CD4-positive, alpha-beta T cell treated with Interleukin-1 beta for 1 hour (primary cell): ENCODE results near the gene SPINT1.

Experiments
- DNase-seq, 2 donors: peaks; one replicate each; pipeline ENCODE4 v3.0.0-alpha.2; 2020 to 2022

SPINT1 gene

DNA sequence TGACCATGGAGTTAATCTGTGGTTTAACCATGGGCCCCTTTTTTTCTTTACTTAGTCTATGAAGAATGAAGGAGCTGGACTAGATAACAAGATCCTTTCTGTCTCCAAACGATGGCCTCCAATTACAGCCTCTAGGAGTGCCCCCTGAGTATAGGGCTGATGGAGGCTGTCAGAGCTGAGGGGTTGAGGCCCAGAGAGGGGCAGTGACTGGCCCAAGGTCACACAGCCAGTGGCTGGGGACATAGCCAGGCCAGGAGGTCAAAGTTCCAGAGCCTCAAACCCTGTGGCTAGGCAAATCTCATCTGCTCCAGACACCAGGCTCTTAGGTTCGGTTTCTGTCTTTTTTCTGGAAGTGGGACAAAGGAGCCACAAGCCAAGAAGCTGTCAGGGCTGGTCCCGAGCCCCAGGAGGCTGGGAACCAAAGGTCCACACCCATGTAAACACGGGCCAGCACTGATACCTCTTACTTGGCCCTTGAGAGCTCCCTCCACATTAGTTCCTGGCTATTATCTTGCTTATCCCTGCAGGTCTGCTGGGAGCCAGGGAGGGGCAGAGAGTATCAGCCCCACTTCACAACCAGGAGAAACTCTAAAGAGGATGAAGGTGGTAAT is 19.9 kb downstream of the SPINT1 start:
- DNase-seq = no peak

DNA sequence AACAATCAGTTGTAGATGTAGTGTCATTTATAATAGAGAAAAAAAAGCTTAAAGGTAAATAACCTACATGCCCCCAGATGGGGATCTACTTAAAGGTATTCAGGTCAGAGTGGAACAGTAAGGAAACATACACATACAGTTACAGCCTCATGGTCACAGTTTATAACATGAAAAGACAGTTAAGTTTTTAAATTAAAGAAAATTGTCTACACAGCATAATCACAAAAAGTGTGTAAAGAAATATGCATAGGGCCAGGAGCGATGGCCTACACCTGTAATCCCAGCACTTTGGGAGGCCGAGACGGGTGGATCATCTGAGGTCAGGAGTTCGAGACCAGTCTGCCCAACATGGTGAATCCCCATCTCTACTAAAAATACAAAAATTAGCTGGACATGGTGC is 23.4 kb downstream of the SPINT1 start:
- no peak for DNase-seq

DNA sequence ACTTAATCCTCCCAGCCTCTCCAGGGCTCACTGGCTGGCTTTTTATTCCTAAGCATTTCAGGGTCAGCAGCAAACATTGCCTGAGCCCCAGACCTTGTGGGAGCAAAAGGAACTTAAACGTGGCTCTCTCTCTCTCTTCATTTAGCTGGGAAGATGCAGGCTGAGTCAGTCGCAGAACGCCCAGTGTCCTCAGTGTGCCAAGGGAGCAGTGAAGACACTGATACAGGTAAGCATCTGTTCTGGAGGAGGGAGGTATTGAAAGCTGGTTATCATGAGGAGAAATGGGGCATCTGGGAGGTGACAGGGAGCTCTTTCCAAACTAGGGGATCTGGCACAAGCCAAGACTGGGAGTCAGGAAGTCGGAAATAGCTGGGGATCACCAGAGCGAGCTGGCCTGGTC is 25.8 kb downstream of the SPINT1 start:
- no peak for DNase-seq

DNA sequence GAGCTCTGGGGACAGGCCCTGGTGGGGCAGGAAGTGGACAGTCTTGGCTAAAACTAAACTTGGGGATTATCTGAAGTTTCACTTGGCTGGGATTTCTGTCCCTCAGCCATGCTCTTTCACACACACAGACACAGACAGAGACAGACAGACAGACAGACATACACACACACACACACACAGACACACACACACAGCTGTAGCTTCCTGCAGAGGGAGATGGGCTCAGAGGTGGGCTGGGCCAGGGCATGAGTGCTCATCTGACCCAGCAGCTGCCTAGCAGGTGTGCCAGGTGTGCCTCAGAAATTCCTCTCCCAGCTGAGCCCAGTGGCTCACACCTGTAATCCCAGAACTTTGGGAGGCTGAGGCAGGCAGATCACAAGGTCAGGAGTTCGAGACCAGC is 26.9 kb downstream of the SPINT1 start:
- DNase-seq = no peak

DNA sequence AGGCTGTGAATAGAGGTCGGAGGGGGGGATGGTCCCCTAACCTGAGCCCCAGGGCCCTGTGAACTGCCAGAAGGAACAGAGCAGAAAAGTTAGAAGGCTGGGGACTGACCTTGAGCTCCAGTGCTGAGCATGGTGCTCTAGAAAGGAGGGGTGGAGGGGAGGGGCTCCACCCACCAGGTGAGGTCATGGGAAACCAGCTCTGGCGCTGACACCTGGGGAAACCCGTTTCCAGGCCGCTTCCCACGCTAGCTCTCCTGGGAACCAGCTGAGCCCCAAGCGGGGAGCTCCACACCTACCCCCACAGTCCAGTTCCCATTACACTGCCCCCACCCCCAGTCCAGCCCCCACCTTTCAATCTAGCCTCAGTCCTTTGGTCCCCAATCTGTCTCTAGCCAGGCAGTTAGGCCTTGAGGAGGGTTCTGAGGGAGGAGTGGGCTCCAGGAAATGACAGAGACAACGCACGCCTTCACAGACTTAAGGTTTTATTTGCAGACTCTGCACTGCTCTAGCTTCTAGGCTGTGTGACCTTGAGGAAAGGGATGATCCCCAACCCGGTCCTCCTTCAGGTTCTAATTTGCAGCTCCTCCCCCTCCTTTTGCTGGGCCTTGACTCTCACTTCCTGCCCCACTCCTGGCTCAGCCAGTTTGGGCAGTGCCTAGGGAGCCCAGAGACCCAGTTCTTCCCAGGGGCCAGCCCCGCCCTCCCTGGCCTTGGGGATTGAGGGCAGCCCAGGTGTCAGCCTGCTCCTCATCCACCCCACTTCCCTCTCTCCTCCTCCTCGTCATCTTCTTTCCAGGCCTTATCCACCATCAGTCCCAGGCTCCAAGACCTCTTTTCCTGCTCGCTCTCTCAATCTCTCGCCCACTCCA is 28.1 kb downstream of the SPINT1 start:
- DNase-seq = no peak

DNA sequence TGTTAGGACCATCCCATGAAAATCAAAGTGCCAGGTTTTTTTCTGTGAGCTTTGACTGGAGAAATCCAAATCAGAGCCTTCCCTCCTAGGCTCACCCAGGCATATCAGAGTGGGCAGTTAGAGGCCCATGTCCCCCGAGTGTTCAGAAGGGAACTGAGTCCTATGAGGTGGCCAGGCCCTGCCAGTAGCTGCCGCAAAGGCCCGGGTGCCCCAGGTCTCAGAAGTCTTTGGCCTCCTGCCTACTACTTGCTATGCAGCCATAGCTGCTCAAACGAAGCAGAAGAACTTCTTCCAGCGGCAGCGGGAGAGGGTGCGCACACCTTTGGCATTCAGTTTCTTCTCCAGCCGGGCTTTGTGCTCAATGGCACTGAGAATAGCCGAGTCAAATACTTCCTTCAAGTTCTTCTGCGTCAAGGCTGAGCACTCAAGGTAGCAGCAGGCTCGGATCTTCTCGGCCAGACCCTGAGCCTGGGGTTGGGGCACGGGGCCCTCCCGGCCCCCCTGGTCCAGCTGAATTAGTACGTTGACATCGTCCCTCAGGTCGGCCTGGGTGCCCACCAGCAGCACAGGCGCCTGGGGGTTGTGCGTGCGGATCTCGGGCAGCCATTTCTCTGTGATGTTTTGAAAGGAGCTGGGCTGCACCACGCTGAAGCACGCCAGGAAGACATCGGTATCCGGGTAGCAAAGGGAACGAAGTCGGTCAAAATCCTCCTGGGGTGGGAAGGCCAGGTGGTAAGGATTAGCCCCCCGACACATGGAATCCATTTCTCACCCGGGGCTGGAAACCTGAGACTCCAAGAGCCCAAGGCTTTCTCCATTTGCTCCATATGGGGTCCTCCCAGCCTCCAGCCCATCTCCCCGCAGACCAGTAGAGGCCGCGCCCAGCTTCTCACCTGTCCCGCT is 29.2 kb downstream of the SPINT1 start:
- no peak for DNase-seq

DNA sequence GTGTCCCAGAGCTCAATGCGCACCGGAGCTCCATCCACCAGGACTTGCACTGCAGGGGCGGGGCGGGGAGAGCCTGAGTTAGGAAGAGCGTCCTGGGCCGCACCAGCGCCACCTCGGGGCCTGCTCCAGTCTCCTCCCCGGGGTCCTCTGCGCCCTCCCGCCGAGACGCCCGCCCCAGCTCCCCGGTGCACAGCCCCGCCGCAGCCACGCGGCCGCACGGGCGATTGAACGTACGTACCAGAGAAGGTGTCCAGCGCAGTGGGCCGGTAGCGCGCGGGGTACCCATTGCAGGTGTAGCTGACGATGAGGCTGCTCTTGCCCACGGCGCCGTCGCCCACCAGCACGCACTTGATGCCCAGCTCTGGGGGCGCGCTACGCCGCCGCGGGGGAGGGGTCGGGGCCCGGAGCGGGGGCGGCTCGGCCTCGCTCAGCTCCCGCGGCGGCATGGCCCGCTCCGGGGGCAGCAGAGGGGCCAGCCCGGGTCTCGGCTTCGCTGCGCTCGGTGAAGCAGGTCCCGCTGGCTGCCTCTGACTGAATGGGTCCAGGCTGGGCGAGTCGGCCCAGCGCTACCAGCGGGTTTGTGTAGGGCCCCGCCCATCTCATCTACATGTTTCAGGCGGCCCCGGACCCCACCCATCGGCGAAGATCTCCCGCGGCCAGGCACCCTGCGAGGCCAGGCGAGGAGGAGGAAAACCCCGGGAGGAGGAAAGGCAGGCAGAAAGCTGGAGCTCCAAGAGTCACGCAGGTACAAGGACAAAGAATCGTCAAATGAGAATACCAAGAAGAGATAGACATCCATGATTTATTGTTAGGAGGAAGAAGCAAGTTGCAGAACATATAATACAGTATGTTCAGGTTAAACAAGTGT is 30.1 kb downstream of the SPINT1 start, which contains the start of gene RHOV:
Gene RHOV, minus strand, starts transcription at position 541 of the 868 bp plus-strand sequence. Its CDS starts 95 bp downstream, at position 446.
- DNase-seq = peak; percentile 45 to 49

DNA sequence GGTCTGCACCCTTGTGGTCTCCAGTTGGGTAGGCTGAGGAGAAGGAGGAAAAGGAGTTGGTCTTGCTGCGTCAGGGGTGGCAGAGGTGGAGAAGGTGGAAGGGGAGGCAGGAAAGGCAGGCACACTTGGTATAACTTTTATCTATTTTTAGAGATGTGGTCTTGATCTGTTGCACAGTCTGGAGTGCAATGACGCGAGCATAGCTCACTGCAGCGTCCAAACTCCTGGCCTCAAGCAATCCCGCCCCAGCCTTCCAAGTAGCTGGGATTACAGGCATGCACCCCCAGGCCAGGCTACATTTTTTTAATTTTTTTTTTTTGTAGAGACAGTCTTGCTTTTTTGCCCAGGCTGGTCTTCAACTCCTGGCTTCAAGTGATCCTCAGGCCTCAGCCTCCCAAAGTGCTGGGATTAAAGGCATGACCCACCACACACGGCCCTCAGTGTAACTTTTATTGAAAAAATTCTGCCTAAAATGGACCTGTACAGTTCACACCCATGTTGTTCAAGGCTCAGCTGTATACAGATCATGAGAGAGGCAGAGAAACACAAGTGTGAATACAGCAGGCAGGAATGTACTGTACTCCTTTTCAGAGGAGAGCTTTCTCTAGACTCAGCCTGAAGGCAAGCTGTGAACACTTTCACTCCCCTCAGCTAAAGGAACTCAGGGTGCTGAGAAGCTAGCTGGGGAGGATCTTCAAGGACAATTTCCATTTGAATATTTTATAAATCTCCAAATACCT is 32.3 kb downstream of the SPINT1 start:
- DNase-seq = no peak

DNA sequence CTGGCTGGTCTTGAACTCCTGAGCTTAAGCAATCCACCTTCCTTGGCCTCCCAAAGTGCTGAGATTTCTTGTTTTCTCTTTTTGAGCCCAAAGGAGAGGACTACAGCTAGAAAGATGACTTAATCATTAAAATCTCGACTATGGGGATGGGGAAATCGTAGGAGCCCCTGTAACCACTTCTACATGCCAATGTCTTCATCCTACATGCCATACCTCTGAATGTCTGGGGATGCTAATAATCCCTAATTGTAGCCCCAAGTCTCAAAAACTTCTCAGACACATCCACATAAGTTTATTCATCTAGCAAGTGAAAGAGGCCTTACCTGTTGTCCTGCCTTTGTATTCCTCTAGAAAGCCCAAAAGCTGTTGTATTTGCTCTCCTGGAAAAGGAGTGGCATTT is 33.8 kb downstream of the SPINT1 start:
- no peak for DNase-seq

DNA sequence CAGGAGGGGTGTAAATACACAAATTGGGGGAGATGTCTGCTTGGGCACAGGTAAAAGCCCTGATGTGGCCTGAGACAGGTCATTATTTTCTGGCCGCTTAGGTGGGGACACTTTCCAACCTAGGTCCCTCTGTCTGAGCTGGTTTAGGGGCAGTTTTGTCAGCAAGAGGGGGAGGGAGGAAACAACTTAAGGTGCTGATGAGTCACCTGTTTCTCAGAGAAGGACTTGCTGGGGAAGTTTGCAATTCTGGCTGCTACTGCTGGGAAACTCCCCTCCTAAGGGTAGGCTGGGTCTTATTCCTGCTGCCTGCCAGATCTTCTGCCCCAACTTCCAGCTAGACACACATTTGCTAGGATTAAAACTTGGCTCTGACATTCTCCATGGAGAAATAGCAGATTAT is 34.9 kb downstream of the SPINT1 start:
- no peak for DNase-seq

DNA sequence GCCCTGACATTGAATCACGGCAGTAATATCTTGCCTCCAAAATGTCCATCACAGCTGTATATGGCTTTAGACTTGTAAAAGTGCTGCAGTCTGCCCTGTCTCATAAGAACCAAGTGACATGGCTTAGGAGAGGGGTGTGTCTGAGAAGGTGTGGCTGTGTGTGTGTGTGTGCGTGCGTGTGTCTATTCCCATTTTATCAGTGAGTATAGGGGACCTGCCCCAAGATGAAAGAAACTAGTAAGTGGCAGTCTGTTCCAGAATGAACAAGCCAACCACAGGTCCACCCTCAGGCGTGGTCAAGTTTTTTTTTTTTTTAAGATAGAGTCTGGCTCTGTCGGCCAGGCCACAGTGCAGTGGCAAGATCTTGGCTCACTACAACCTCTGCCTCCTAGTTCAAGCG is 35.8 kb downstream of the SPINT1 start:
- no peak for DNase-seq

DNA sequence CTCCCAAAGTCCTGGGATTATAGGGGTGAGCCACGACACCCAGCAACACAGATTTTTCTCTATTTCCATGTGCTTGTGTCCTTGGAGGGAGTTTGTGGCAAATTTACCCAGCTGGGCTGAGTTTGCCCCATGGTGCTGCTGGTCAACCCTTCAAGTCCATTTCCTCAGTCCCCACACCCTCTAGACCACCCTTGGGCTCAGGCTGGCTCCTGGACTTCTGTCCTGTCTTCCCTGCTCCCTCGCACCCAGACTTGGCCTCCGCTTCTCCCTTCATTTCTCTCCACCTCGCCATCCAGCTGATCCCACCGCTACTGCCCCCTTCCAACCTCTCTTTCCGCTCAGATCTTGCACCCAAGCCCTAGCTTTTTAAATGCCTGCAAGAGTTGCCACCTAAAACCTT is 37.5 kb downstream of the SPINT1 start:
- no peak for DNase-seq

DNA sequence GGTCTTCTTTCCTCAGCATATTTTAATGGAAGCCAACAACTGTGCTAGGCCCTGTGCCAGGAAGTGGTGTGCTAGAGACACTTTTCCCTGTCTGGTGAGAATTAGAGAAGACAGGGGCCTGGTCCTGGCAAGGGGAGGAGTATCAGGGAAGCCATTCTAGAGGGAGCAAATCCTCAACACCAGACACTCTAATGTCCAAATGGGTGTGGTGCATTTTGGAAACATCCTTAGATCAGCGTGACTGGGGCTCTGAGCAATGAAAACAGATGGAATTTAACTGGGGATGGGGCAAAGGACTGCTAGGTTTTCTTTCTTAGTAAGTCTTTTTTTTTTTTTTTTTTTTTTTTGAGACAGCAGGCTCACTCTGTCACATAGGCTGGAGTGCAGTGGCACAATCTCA is 42.7 kb downstream of the SPINT1 start:
- no peak for DNase-seq

DNA sequence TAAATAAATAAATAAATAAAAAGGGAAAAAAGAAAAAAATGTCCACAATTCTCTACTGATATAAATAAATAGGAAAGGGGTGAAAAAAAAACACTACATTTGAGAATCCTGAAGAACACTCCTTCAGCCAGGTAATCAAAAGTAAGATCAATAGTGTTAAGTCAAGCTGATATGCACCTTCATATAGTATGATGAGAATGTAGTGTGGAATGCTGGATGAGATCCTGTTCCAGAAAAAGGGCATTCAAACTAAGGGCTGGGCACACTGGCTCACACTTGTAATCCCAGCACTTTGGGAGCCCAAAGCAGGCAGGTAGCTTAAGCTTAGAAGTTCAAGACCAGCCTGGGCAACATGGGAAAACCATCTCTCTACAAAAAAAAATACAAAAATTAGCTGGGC is 45.3 kb downstream of the SPINT1 start:
- no peak for DNase-seq

DNA sequence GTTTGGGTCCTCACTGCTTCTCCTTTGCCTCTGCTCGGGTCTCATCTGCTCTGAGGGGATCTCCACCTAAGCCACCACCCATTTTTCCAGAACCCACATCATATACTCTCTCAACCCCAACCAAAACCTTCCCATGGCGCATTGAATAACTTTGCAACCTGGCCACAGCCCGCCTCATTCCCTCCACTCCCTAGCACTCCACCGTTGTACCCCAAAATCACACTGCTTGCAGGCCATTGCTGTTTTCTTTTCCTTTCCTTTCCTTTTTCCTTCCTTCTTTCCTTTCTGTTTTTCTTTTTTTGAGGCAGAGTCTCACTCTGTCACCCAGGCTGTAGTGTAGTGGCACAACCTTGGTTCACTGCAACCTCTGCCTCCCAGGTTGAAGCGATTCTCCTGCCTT is 47.3 kb downstream of the SPINT1 start:
- no peak for DNase-seq

DNA sequence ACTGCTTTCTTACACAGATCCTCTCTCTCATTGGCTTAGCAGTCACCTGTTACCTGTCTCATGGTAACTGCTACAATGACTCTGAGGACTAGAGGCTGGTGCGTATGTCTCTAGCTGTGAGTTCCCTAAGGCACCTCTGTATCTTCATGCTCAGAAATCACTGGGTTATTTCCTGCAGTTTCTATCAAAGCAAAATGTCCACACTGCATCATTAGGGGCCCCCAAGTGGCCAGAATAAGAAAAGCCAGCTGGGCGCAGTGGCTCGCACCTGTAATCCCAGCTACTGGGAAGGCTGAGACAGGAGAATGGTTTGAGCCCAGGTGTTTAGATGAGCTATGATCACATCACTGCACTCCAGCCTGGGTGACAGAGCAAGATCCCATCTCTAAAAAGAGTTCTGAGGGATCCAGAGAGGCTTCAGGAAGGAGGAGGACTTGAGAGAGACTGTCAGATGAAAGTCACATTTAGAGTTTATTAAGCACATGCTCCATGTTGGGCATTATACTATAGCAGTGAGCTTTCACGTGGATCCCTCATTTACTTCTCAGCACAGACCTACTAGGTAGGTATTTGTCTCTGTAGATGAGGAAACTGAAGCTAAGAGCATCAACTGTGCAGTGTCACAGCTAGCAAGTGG is 48.1 kb downstream of the SPINT1 start:
- peak; percentile 26 to 50 for DNase-seq

DNA sequence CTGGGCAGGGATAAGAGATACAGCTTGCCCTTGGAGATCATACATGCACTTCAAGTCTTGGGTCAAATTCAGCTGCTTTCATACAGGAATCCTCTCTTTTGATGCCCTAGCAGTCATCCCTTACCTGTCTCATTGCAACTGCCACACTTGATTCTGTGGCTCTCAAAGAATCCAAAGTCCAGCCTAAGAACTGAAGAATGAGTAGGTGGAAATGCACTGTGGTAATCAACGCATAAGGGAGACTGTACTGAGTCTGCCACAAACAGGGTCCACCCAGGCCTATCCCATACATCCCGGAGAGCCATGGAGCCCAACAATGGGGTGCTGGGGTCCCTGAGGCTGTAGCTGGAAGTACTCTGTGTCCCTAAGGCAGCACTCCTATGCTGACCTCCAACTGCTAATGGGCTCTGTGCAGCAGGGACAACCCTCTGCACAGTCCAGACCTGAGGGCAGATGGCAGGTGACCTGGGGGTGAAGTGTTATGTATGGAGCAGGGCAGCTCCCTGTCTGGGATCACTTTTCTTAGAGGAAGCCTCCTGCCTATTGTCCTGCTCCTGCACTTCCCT is 48.7 kb downstream of the SPINT1 start:
- DNase-seq = no peak

DNA sequence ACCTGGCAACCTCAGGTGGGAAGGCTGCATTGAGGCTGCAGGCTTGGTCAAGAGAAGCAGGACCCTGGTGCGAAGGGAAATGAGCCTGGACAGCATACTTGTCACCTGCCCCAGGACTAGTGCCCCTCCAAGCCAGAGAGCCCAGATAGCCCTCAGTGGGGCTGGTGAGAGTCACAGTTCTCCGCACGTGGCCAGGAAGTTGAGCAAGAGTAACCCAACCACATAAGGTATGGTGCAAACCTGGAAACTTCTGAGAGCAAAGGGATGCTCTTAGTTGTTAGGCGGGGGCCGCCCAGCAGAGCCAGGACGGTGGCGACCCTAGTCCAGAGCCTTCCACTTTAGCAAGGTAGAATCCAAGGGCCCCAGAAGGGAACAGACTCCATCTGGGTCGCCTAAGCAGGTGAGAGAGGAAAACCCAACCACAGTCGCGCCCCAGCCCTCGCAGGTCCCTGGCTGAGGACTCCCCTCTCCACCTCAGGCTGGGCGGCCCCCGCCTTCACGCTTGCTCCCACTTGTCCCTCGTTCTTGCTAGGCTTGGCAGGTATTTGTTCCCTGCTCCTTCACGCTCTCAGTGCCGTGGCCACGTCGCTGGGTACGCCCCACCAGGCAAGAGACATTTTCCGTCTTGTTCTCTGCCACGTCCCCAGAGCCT is 49.3 kb downstream of the SPINT1 start:
- peak in 1 of 2 donors; percentile 9 for DNase-seq

DNA sequence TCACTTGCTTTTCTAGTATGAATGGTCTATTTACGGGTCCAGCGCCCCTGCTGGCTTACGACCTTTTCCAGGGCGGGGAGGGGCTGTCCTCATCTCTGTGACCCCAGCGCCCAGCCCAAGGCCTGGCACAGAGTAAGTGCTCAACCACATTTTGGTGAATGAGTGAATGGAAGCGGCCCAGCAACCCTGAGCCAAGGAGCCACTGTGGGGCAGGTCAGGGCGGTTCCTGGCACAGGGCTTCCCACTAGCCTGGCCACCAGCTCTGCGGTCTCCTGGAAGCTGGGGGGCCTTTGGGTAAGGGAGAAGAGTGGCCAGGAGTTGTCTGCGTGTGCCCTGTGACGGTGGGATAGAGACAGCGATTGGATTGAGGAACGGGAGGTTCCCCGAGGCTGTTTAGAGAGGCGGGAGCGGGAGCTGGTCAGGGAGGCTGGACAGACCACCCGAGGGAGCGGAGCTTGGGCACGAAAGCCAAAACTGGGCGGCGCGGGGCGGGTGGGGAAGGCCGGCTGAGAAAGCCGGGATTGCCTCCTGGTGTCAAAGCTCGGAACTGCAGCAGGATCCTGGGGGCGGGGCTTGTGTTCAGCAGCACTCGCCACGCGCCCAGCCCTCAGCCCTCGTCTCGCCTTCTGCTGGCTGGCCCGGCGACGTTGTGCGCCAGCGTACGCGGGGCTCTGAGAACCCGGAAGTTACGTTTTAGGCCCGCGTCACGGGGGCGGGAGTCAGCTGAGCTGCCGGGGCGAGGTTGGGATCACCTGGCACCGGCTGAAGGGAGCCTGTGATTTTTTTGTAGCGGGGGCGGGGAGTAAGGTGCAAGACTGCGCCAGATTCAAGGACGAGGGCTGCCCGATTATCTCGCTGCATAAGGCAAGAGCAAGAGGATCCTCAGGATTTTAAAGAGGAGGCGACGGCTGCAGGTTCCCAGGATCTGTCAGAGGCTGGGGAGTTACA is 50.2 kb downstream of the SPINT1 start, which contains the start of gene VPS18:
Gene VPS18, plus strand, starts transcription at position 718 of the 948 bp plus-strand sequence. CDS start 319 bp downstream, outside the sequence.
- DNase-seq = peak; percentile 98
